ENCODE measurements around the gene RABGAP1. TPM values are rescaled to one million over a fixed set of nuclear protein-coding genes. Genes with fewer than 3 reads are reported as not detected.

The RABGAP1 gene
- total and polyA plus RNA-seq, 10 of the 15 experiments (the other 5 are each of a cell fraction or from before 2014, with no cell fraction given) = 2.6 to 31.6 (median 12.5) TPM

GRCh38 chr9:122940454-122940748 lies 419 bp upstream of the RABGAP1 start:
- WGBS (ENCODE audit: insufficient coverage, insufficient replicate concordance, low lambda C conversion rate, missing lambda C conversion rate) = 19% methylated on average over 6 of the region's 6 CpGs
- H3K4me2 ChIP-seq (ENCODE audit: control insufficient read depth, insufficient read depth) = peak overlapping the region; percentile 99
- H3K4me3 ChIP-seq = peak overlapping the region; percentile 67; the same call in 1 of the 2 replicates
- FAIRE-seq (no peak), DNase-seq (ENCODE audit: low read depth, low spot score) (no peak), ATAC-seq (no peak)
- peaks cover 43% of the 10 kb centered on the region for H3K79me2 ChIP-seq (ENCODE audit: control insufficient read depth, insufficient read depth, low read length)
- ChIA-PET POLR2A (interaction anchor here (0.6 to 4.2 kb wide), 10 partner anchors 8 to 1739 kb away, joined by 3 to 53 read pairs (median 4); partner anchors contain the start of genes RC3H2, ZBTB26 and ZBTB6), CTCF (interaction anchor here (0.7 to 1.4 kb wide), 9 partner anchors 9 to 477 kb away, joined by 3 to 7 read pairs (median 3); partner anchors contain the start of gene ZBTB26), SMC1A (ENCODE audit: uncharacterized antibody, unreplicated experiment) (interaction anchor here (1.0 to 4.1 kb wide), 12 partner anchors 8 to 65 kb away, joined by 3 to 19 read pairs (median 6); partner anchors contain the start of genes ZBTB26 and ZBTB6), RAD21 (ENCODE audit: unreplicated experiment) (interaction anchor here (0.6 to 4.3 kb wide), 9 partner anchors 10 to 401 kb away, joined by 3 to 34 read pairs (median 5); partner anchors contain the start of genes RC3H2, ZBTB26 and ZBTB6)
- peaks cover 0 to 19% of the 10 kb centered on the region in 2 experiments; a peak in 1 of 4 replicates for H3K36me3 ChIP-seq (ENCODE audit: control insufficient read depth in 2 of 2, insufficient read depth in 2 of 2, low read length in 1 of 2)
- peak overlapping the region; percentile 95 for H2AFZ ChIP-seq (ENCODE audit: control insufficient read depth, low read depth, low read length)
- 0 out of 2 replicates have a peak, but pooled peaks have one; percentile 35 for TF ChIP-seq IRF4 (IDR thresholded peaks at IDR 0.05; ENCODE audit: low read depth, low read length)
- 0 out of 2 replicates have a peak, but pooled peaks have one; percentile 8 for TF ChIP-seq SIN3A (IDR thresholded peaks at IDR 0.05; ENCODE audit: low read depth, low read length)
- TF ChIP-seq FOXM1 (IDR thresholded peaks at IDR 0.05; ENCODE audit: low read depth, low read length) = no peak
- no TSS peak for BruUV-seq (replicated peaks)
- no peaks in the 10 kb centered on the region for H3K27me3 ChIP-seq (replicated peaks in 1 of 2; ENCODE audit: control insufficient read depth in 2 of 2, insufficient read depth in 2 of 2, low read length in 1 of 2)
- intact Hi-C loops (cut with micrococcal nuclease; ENCODE audit: unreplicated experiment) = loop anchor here (1.0 to 2.0 kb wide), 2 partner anchors 9 to 36 kb away; partner anchors contain the start of genes RC3H2 and ZBTB26
- in situ Hi-C loops (cut with MboI) = no loop called here
- no peaks in the 10 kb centered on the region for H3K9me3 ChIP-seq (replicated peaks; ENCODE audit: control insufficient read depth, insufficient read depth, low read length)
- no peaks in the 10 kb centered on the region for H4K20me1 ChIP-seq (ENCODE audit: control insufficient read depth, insufficient read depth)
- H3K4me1 ChIP-seq (ENCODE audit: control insufficient read depth, insufficient read depth, low read length) = peaks cover 10% of the 10 kb centered on the region; the same call in 1 of the 2 replicates
- H3K9ac ChIP-seq (ENCODE audit: control insufficient read depth, insufficient read depth, low read length) = peak overlapping the region; percentile 42; the same call in 1 of the 2 replicates
- H3K27ac ChIP-seq (ENCODE audit: control insufficient read depth, insufficient read depth) = peak overlapping the region; percentile 50

- TF ChIP-seq SIN3A (IDR thresholded peaks at IDR 0.05; ENCODE audit: low read depth, low read length) (0 out of 2 replicates have a peak, but pooled peaks have one; percentile 5), SP1 (IDR thresholded peaks at IDR 0.05; ENCODE audit: low read depth, low read length) (no peak), REST (IDR thresholded peaks at IDR 0.05; ENCODE audit: low read depth, low read length) (peak; percentile 64; the same call in 1 of the 2 replicates)
- 18% methylated on average over 17 of the region's 17 CpGs for WGBS (ENCODE audit: insufficient coverage, insufficient replicate concordance, low lambda C conversion rate, missing lambda C conversion rate)
- FAIRE-seq = no peak
- DNase-seq (ENCODE audit: low read depth, low spot score) = no peak
- Histone ChIP-seq H3K4me2 (ENCODE audit: control insufficient read depth, insufficient read depth) (peak overlapping the region; percentile 73), H3K9ac (ENCODE audit: control insufficient read depth, insufficient read depth, low read length) (peak overlapping the region; percentile 68), H3K9me3 (replicated peaks; ENCODE audit: control insufficient read depth, insufficient read depth, low read length) (no peaks in the 10 kb centered on the region), H3K36me3 (ENCODE audit: control insufficient read depth in 2 of 2, insufficient read depth in 2 of 2, low read length in 1 of 2) (peaks cover 0 to 13% of the 10 kb centered on the region in 2 experiments; a peak in 1 of 4 replicates), H3K27me3 (replicated peaks in 1 of 2; ENCODE audit: control insufficient read depth in 2 of 2, insufficient read depth in 2 of 2, low read length in 1 of 2) (no peaks in the 10 kb centered on the region), H3K27ac (ENCODE audit: control insufficient read depth, insufficient read depth) (peak overlapping the region; percentile 76), H2AFZ (ENCODE audit: control insufficient read depth, low read depth, low read length) (no peak overlapping the region; the same call in 1 of the 2 replicates), H3K4me3 (peak overlapping the region; percentile 96), H3K4me1 (ENCODE audit: control insufficient read depth, insufficient read depth, low read length) (peaks cover 12% of the 10 kb centered on the region; the same call in 1 of the 2 replicates), H3K79me2 (ENCODE audit: control insufficient read depth, insufficient read depth, low read length) (peaks cover 53% of the 10 kb centered on the region), H4K20me1 (ENCODE audit: control insufficient read depth, insufficient read depth) (no peaks in the 10 kb centered on the region)
- peak; percentile 3; the same call in 2 of the 3 replicates for ATAC-seq
- intact Hi-C loops (cut with micrococcal nuclease; ENCODE audit: unreplicated experiment) = loop anchor here (2.0 kb wide), 1 partner anchor 37 kb away; the partner anchor contains the start of gene RC3H2
- ChIA-PET RAD21 (ENCODE audit: unreplicated experiment) (interaction anchor here (0.9 to 4.3 kb wide), 7 partner anchors 9 to 61 kb away, joined by 3 to 34 read pairs (median 6); partner anchors contain the start of genes RC3H2, ZBTB26 and ZBTB6), CTCF (interaction anchor here (0.6 to 1.9 kb wide), 4 partner anchors 10 to 55 kb away, joined by 3 to 8 read pairs (median 4); partner anchors contain the start of genes ZBTB26 and ZBTB6), SMC1A (ENCODE audit: uncharacterized antibody, unreplicated experiment) (interaction anchor here (1.3 to 4.1 kb wide), 7 partner anchors 9 to 49 kb away, joined by 5 to 19 read pairs (median 12); partner anchors contain the start of genes ZBTB26 and ZBTB6), POLR2A (interaction anchor here (0.6 to 4.2 kb wide), 10 partner anchors 9 to 307 kb away, joined by 3 to 53 read pairs (median 7); partner anchors contain the start of genes RC3H2, ZBTB26 and ZBTB6)
- in situ Hi-C loops (cut with MboI) = no loop called here
- BruUV-seq (replicated peaks) = TSS peak; percentile 68
These were observed 888 bp downstream of the RABGAP1 start for GRCh38 chr9:122941582-122942234.
